Natural killer cell (primary cell): Measurements from ENCODE around the gene DHRS3. TPM values are rescaled to one million over a fixed set of nuclear protein-coding genes. Genes with fewer than 3 reads are reported as not detected.

ENCODE experiments used
- ATAC-seq, 3 donors: fragments of 150-1000 bp in 2 of 3; fragments of 200-7000 bp in 1 of 3; cut with Tn5 transposase; 1 replicate in 1 of 3; 2 replicates in 2 of 3; pipeline ENCODE4 v1.10.0; 2021; ENCODE audit warnings: mild to moderate bottlenecking in 2 of 3, moderate library complexity in 2 of 3
- DNase-seq, 2 donors: peaks; one replicate each; pipeline versions ENCODE4 v3.0.0 to v3.0.0-alpha.2; 2013 to 2021; ENCODE audit warnings: mixed read lengths in 1 of 2
- H3K27ac ChIP-seq: one replicate; pipeline ENCODE4 v1.5.1; 2013; ENCODE audit warnings: mild to moderate bottlenecking, low read length
- H3K27me3 ChIP-seq: one replicate; pipeline ENCODE4 v1.6.1; 2013; ENCODE audit warnings: low read length; ENCODE audit not compliant: control insufficient read depth, insufficient read depth
- H3K36me3 ChIP-seq: one replicate; pipeline ENCODE4 v1.6.1; 2013; ENCODE audit warnings: low read length; ENCODE audit not compliant: control insufficient read depth, insufficient read depth
- H3K4me1 ChIP-seq: one replicate; pipeline ENCODE4 v1.6.1; 2013; ENCODE audit warnings: low read length; ENCODE audit not compliant: control insufficient read depth, insufficient read depth
- H3K4me3 ChIP-seq: one replicate; pipeline ENCODE4 v1.5.1; 2013; ENCODE audit warnings: low read length
- H3K9me3 ChIP-seq: one replicate; pipeline ENCODE4 v1.6.1; 2013; ENCODE audit warnings: low read length; ENCODE audit not compliant: control insufficient read depth, insufficient read depth
- H3K27ac Mint-ChIP-seq, 2 donors: one replicate each; pipeline ENCODE4 v1.8.0; 2022; ENCODE audit warnings: mild to moderate bottlenecking in 2 of 2, mixed read lengths in 2 of 2, moderate library complexity in 1 of 2
- H3K27me3 Mint-ChIP-seq, 2 donors: one replicate each; pipeline ENCODE4 v1.8.0; 2022; ENCODE audit warnings: low read depth in 2 of 2, mixed read lengths in 2 of 2
- H3K36me3 Mint-ChIP-seq: one replicate; pipeline ENCODE4 v1.8.0; 2022; ENCODE audit warnings: mixed read lengths
- H3K4me1 Mint-ChIP-seq, 2 donors: one replicate each; pipeline ENCODE4 v1.8.0; 2022; ENCODE audit warnings: mixed read lengths in 2 of 2
- H3K4me3 Mint-ChIP-seq: one replicate; pipeline ENCODE4 v1.8.0; 2022; ENCODE audit warnings: mild to moderate bottlenecking, moderate library complexity, mixed read lengths
- H3K9me3 Mint-ChIP-seq, 2 donors: one replicate each; pipeline ENCODE4 v1.8.0; 2022; ENCODE audit warnings: mixed read lengths in 2 of 2
- WGBS: methylation state at CpG from one replicate; pipeline ENCODE4 v1.1.7; 2013; ENCODE audit warnings: missing lambda C conversion rate; ENCODE audit not compliant: insufficient coverage; 5-methylcytosine and 5-hydroxymethylcytosine counted together
- intact Hi-C: fragments of 100-400 bp; cut with micrococcal nuclease; formaldehyde crosslinking; loops from one replicate; pipeline ENCODE4 v1.14.2; 2022
- total RNA-seq, 4 donors: library from RNA; stranded (reverse); fragments of 120-200 nt in 1 of 4; gene quantifications; one replicate each; pipeline versions ENCODE4 v1.2.3 to v1.2.4, GENCODE V29; 2013 to 2022
- TF ChIP-seq, protein P1 (sequence below): fragments of 200-600 bp; IDR thresholded peaks from one replicate; pipeline ENCODE4 v1.8.0; 2022; ENCODE audit warnings: antibody characterized with exemption

The DHRS3 gene
- total RNA-seq, 3 donors from 2014 or later (not counting 1 experiment from before 2014, with no cell fraction given): 106 to 175 (median 153) TPM

DNA sequence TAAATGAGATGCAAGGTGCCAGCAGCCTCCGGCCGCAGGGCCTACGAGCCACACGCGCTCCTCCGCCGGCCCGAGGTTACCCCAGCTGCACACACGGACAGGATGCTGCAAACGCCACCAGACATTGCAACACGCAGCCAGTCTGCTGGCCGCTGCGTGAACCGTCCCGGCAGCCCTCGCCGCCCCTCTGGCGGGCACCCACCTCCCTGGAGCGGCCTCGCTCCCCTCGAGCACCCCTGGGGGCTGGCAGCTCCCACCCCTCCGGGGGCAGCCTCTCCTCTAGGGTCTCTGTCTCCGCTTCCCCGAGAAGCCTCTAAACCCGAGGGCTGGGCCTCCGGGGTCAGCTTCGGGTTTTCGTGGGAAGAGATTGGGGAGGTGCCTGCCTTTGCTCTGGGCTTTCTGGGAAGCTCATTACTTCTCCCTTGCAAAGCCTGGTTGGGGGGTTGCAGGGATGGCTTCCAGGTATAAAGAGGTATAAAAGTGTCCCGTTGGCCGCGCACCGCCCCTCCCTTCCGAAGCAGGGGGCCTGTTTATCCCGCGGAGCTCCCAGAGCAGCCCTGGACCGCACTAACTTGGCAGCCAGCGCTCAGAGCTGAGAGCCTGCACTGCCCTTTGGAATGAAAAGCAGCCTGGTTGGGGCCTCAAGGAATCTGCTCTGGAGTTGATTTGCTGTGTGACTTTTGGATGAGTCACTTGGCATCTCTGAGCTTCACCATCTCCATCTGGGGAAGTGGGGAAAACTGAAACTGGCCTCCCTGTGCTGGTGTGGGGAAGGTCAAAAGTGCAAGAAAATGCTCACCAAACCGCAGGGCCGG, 21.8 kb downstream of the DHRS3 start:
- TF ChIP-seq, protein P1, sequence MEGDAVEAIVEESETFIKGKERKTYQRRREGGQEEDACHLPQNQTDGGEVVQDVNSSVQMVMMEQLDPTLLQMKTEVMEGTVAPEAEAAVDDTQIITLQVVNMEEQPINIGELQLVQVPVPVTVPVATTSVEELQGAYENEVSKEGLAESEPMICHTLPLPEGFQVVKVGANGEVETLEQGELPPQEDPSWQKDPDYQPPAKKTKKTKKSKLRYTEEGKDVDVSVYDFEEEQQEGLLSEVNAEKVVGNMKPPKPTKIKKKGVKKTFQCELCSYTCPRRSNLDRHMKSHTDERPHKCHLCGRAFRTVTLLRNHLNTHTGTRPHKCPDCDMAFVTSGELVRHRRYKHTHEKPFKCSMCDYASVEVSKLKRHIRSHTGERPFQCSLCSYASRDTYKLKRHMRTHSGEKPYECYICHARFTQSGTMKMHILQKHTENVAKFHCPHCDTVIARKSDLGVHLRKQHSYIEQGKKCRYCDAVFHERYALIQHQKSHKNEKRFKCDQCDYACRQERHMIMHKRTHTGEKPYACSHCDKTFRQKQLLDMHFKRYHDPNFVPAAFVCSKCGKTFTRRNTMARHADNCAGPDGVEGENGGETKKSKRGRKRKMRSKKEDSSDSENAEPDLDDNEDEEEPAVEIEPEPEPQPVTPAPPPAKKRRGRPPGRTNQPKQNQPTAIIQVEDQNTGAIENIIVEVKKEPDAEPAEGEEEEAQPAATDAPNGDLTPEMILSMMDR: no peak
- intact Hi-C loops: loop anchor here (1.0 kb wide), 1 partner anchor 8 kb away; no protein-coding TSS in a partner anchor
- Mint-ChIP-seq H3K36me3 (no peaks in the 10 kb centered on the region), H3K4me1 (peaks cover 71 to 76% of the 10 kb centered on the region in 2 donors), H3K4me3 (peak overlapping the region; percentile 88), H3K9me3 (no peaks in the 10 kb centered on the region), H3K27me3 (no peaks in the 10 kb centered on the region), H3K27ac (peak overlapping the region; percentile 86 to 90)
- Histone ChIP-seq H3K27ac (peak overlapping the region; percentile 51), H3K4me1 (peaks cover 51% of the 10 kb centered on the region), H3K27me3 (no peaks in the 10 kb centered on the region), H3K9me3 (no peaks in the 10 kb centered on the region), H3K36me3 (no peaks in the 10 kb centered on the region), H3K4me3 (no peak overlapping the region)
- WGBS: 37% methylated on average over 39 of the region's 39 CpGs
- peak; percentile 34 to 73 for DNase-seq
- peak; percentile 74 to 87 (median 83) for ATAC-seq

DNA sequence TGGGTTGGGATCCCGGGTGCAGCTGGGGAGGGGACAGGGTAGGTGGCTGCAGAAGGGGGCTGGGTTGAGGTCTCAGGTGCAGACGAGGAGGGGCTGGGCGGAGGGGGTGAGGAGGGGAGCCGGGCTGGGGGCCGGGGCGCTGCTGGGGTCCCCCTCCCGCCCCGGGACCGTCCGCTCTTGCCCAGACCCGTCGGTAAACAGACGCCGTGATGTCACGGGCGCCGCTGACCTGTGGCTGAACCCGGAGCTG, 22.3 kb downstream of the DHRS3 start:
- peak overlapping the region; percentile 51 for H3K27ac ChIP-seq
- Mint-ChIP-seq H3K4me3 (peak overlapping the region; percentile 88), H3K36me3 (no peaks in the 10 kb centered on the region), H3K27ac (peak overlapping the region; percentile 86 to 90), H3K4me1 (peaks cover 73 to 76% of the 10 kb centered on the region in 2 donors), H3K27me3 (no peaks in the 10 kb centered on the region), H3K9me3 (no peaks in the 10 kb centered on the region)
- ATAC-seq: no peak
- no peaks in the 10 kb centered on the region for H3K27me3 ChIP-seq
- WGBS: 2% methylated on average over 18 of the region's 18 CpGs
- DNase-seq: no peak
- H3K4me3 ChIP-seq: peak overlapping the region; percentile 33
- H3K9me3 ChIP-seq: no peaks in the 10 kb centered on the region
- H3K4me1 ChIP-seq: peaks cover 46% of the 10 kb centered on the region
- intact Hi-C loops: loop anchor here (1.0 kb wide), 1 partner anchor 9 kb away; no protein-coding TSS in a partner anchor
- TF ChIP-seq, protein P1: no peak
- no peaks in the 10 kb centered on the region for H3K36me3 ChIP-seq

DNA sequence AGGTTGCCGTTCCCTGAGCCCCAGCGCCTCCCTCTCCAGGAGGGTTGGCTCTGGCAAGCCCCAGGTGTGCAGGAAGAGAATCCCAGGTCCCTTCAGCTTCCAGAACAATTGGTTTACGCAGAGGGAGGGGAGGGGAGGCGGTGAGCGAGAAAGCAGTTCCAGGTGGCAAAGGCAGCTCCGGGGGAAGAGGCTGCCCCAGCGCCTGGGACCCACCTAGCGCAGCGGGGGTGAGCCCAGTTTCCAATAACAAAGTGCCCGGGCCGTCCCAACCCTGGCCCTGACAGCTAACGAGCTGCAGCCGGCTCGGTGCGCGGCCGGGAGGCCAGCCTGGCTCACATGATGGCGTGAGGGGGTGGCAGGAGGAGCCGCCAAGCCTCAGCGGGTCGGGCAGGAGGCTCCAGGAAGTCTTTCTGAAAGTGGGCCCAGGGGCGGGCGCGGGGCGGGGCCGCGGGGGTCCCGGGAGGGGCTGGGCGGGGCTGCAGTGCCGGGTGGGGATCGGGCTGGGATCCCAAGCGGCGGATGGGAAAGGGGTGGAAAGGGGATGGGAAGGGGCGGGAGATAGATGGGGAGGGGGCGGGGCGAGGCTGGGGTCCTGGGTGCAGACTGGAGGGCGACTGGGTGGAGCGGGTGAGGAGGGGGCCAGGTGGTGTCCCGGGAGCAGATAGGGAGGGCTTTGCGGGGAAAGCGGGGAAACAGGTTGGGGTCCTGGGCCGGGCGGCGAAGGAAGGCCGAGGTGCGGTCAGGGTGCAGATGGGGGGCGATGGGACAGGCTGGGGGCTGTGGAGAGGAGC, 22.8 kb downstream of the DHRS3 start:
- Mint-ChIP-seq H3K36me3 (no peaks in the 10 kb centered on the region), H3K4me3 (peak overlapping the region; percentile 88), H3K27ac (peak overlapping the region; percentile 86 to 90), H3K9me3 (no peaks in the 10 kb centered on the region), H3K4me1 (peaks cover 70 to 72% of the 10 kb centered on the region in 2 donors), H3K27me3 (no peaks in the 10 kb centered on the region)
- no peaks in the 10 kb centered on the region for H3K36me3 ChIP-seq
- ATAC-seq (peak; percentile 46 to 52 (median 51)), DNase-seq (peak in 1 of 2 donors; percentile 48)
- intact Hi-C loops: no loop called here
- TF ChIP-seq, protein P1: no peak
- peak overlapping the region; percentile 40 for H3K4me3 ChIP-seq
- 9% methylated on average over 47 of the region's 47 CpGs for WGBS
- H3K27me3 ChIP-seq: no peaks in the 10 kb centered on the region
- no peaks in the 10 kb centered on the region for H3K9me3 ChIP-seq
- H3K27ac ChIP-seq: peak overlapping the region; percentile 51
- peaks cover 41% of the 10 kb centered on the region for H3K4me1 ChIP-seq
